ENCODE data around the gene SIAH2. TPM values are rescaled to one million over a fixed set of nuclear protein-coding genes. Genes with fewer than 3 reads are reported as not detected.
A peak's percentile ranks its signal among the peaks of the same experiment; 100 is the strongest.

SIAH2 gene
- total and polyA plus RNA-seq, 9 of the 15 experiments (the other 6 are each of a cell fraction or from before 2014, with no cell fraction given), result 4.8 to 39.0 (median 29.9) TPM

DNA sequence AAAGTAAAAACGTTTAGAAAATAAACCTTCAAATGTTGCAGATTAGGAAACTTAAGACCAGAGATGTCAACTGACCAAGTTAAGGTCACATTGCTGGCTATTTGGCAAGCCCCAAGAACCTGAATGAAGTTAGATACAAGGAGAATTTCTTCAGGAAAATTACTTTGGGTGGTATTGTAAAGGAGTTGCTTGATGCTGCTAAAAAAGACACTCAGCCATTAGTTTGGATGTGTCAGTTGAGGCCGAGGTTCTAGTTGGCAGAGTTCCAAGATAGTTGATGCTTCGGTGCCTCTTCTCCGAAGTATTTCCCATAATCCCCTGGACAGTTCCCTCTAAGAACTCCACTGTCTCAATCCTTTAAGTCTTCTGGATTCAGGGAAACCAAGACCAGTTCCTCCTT is 24.3 kb downstream of the SIAH2 start (continued):
- TF ChIP-seq, protein P1, sequence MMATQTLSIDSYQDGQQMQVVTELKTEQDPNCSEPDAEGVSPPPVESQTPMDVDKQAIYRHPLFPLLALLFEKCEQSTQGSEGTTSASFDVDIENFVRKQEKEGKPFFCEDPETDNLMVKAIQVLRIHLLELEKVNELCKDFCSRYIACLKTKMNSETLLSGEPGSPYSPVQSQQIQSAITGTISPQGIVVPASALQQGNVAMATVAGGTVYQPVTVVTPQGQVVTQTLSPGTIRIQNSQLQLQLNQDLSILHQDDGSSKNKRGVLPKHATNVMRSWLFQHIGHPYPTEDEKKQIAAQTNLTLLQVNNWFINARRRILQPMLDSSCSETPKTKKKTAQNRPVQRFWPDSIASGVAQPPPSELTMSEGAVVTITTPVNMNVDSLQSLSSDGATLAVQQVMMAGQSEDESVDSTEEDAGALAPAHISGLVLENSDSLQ (IDR thresholded peaks at IDR 0.05), result 0 out of 2 replicates have a peak, but pooled peaks have one; percentile 4
- TF ChIP-seq FOSL1 (tag; conservative IDR thresholded peaks at IDR 0.05), result peak; percentile 76
- TF ChIP-seq ZNF263 (CRISPR knock-in tag; IDR thresholded peaks at IDR 0.05; ENCODE audit: borderline replicate concordance), result no peak
- peak; percentile 69 for TF ChIP-seq NFIX (CRISPR knock-in tag; IDR thresholded peaks at IDR 0.05; ENCODE audit: low read depth)
- peak; percentile 41; the same call in 1 of the 2 replicates for TF ChIP-seq TRIM28 (IDR thresholded peaks at IDR 0.05)
- TF ChIP-seq, protein P2, sequence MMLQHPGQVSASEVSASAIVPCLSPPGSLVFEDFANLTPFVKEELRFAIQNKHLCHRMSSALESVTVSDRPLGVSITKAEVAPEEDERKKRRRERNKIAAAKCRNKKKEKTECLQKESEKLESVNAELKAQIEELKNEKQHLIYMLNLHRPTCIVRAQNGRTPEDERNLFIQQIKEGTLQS (IDR thresholded peaks at IDR 0.05), result no peak
- TF ChIP-seq, protein P2 (CRISPR knock-in tag; conservative IDR thresholded peaks at IDR 0.05), result peak; percentile 57; the same call in 1 of the 2 replicates
- TF ChIP-seq TCF3 (CRISPR knock-in tag; IDR thresholded peaks at IDR 0.05), result no peak
